Measurements from ENCODE around the gene TMEM125. TPM values are rescaled to one million over a fixed set of nuclear protein-coding genes. Genes with fewer than 3 reads are reported as not detected.

TMEM125 gene
- total RNA-seq, 1 donor from 2014 or later = not detected

- intact Hi-C loops (cut with micrococcal nuclease) = no loop called here
These were observed 37.8 kb downstream of the TMEM125 start for GRCh38 chr1:43307458-43308158.

- intact Hi-C loops (cut with micrococcal nuclease) = no loop called here
These were observed 39.0 kb downstream of the TMEM125 start for GRCh38 chr1:43308635-43309404.

- intact Hi-C loops (cut with micrococcal nuclease) = no loop called here
These were observed 39.7 kb downstream of the TMEM125 start for GRCh38 chr1:43309405-43310025.

DNA sequence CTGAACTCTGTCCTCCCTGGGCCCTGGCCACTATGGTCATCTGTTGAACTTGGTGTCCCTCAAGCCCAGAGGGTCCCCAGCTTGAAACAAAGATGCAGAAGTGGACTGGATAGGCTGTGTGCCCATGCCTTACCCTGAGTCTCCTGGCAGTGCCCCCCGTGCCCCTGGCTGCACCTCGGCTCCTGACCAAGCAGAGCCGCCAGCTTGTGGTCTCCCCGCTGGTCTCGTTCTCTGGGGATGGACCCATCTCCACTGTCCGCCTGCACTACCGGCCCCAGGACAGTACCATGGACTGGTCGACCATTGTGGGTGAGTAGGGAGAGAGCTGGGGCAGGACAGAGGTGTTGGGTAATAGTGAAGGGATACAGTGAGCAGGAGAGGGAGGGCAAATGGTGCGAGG lies 41.7 kb downstream of the TMEM125 start:
- intact Hi-C loops (cut with micrococcal nuclease) = no loop called here

DNA sequence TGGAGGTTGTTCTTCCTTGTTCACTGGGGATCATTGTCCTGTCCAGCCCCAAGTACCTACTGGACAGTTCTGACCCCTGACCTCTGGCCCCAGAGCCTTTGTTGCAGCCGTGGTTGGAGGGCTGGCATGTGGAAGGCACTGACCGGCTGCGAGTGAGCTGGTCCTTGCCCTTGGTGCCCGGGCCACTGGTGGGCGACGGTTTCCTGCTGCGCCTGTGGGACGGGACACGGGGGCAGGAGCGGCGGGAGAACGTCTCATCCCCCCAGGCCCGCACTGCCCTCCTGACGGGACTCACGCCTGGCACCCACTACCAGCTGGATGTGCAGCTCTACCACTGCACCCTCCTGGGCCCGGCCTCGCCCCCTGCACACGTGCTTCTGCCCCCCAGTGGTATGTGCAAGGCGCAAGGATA lies 42.4 kb downstream of the TMEM125 start:
- intact Hi-C loops (cut with micrococcal nuclease) = no loop called here

- intact Hi-C loops (cut with micrococcal nuclease) = no loop called here
These were observed 43.1 kb downstream of the TMEM125 start for GRCh38 chr1:43312663-43313515.

DNA sequence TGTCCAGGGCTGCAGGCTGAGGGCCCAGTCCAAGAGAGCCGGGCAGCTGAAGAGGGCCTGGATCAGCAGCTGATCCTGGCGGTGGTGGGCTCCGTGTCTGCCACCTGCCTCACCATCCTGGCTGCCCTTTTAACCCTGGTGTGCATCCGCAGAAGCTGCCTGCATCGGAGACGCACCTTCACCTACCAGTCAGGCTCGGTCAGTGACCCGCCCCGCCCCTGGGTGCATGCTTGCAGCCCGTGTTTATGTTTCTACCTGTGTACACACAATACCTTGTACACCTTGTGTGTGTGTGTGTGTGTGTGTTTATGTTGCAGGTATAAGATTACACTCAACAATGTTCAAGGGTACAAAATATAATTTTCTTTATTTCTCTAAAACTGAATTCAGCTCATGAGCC lies 44.0 kb downstream of the TMEM125 start:
- intact Hi-C loops (cut with micrococcal nuclease) = no loop called here

DNA sequence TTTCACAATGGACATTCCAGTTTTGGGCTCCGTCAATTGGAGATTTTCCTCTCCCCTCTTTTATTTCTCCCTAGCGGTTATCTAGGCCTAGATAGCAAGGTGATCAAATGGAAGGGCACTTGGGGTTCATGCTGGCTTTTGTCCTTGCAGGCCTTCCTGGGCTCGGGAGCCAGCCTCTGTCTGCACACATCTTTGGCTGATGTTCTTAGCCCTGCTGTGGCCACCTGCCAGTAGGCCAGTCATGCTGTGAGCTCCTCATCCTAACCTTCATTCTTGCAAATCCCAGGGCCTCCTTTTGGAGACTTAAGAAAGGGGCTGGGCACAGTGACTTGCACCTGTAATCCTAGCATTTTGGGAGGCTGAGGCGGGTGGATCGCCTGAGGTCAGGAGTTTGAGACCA lies 44.5 kb downstream of the TMEM125 start:
- intact Hi-C loops (cut with micrococcal nuclease) = no loop called here

- intact Hi-C loops (cut with micrococcal nuclease) = no loop called here
These were observed 45.7 kb downstream of the TMEM125 start for GRCh38 chr1:43315481-43315880.

GRCh38 chr1:43315963-43316737 lies 46.4 kb downstream of the TMEM125 start:
- intact Hi-C loops (cut with micrococcal nuclease) = no loop called here

DNA sequence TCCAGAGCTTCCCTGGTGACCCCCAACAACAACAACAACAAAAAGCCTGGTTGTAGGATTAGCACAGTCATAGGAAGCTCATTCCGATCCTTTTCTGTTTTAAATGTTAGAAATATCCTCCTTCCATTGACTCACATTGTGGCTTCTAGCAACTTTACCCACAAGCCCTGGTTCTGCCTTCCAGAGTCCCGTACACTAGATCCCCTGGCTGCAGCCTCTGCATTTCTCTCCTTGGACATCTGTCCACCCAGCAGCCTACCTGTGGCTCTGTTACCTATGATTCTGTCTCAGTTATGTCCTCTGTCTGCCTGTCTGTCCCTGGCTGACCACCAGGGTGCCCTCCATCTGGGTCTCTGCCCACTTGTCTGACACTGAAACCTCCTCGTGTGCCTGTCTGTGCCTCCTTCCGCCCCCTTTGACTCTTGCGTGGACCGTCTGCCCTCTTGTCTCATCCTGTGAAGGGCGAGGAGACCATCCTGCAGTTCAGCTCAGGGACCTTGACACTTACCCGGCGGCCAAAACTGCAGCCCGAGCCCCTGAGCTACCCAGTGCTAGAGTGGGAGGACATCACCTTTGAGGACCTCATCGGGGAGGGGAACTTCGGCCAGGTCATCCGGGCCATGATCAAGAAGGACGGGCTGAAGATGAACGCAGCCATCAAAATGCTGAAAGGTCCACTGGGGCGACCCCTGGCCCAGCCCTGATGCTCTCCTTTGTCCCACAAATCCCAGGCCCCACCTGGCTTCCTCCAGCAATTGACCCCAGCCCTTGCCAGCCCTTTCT lies 47.1 kb downstream of the TMEM125 start:
- intact Hi-C loops (cut with micrococcal nuclease) = no loop called here

GRCh38 chr1:43317817-43318471 lies 48.2 kb downstream of the TMEM125 start:
- intact Hi-C loops (cut with micrococcal nuclease) = no loop called here

- intact Hi-C loops (cut with micrococcal nuclease) = no loop called here
These were observed 49.0 kb downstream of the TMEM125 start for GRCh38 chr1:43318831-43319230.

DNA sequence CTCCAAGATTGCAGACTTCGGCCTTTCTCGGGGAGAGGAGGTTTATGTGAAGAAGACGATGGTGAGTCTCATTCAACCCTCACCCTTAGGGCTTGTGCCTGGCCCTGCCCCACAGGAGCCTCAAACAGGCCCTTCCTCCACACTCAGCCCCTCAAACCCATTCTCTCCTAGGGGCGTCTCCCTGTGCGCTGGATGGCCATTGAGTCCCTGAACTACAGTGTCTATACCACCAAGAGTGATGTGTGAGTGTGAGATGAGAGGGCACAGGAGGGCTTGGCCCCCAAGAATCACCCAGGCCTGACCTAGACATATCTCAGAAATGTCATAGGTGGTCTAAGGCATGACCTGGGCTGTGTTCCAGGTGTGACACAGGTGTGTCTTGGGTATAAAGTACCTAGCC lies 49.5 kb downstream of the TMEM125 start:
- intact Hi-C loops (cut with micrococcal nuclease) = no loop called here

DNA sequence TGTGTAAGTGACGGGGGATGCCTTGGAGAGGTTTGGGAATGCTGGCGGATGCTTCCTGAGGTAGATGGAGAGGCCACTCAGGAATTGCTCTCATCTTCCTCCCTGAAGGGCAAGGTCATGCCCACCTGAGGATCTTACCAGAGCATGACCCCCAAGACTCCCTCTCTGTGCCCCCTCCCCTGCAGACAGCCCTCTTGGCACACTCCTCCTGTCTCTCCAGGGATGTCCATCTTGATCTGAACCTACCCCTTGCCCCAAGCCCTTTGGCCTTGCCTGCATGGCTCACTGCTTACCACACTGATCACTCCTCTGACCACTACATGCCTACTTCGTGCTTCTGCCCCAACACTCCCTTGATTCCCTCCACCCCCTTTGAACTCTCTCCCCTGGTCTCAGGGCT lies 50.0 kb downstream of the TMEM125 start:
- intact Hi-C loops (cut with micrococcal nuclease) = no loop called here

GRCh38 chr1:43321331-43321891 lies 51.6 kb downstream of the TMEM125 start:
- intact Hi-C loops (cut with micrococcal nuclease) = no loop called here

DNA sequence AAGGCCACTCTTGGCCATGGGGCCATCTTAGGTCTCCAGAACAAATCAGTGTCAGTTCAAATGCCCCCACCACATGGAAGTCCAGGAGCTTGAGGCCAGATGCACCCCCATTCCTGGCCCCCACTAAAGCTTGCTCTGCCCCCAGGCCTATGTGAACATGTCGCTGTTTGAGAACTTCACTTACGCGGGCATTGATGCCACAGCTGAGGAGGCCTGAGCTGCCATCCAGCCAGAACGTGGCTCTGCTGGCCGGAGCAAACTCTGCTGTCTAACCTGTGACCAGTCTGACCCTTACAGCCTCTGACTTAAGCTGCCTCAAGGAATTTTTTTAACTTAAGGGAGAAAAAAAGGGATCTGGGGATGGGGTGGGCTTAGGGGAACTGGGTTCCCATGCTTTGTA lies 52.7 kb downstream of the TMEM125 start:
- intact Hi-C loops (cut with micrococcal nuclease) = no loop called here
